Testis (tissue), 2 donors: ENCODE results near the gene ADAMTS20.

Experiments
- POLR2A ChIP-seq: fragments of 450-650 bp; IDR thresholded peaks from one replicate; pipeline ENCODE4 v1.6.1; 2017; ENCODE audit warnings: antibody characterized with exemption, mild to moderate bottlenecking, moderate library complexity
- TF ChIP-seq, protein P1 (sequence below), 3 experiments: fragments of 450-650 bp in 2 of 3; fragments of 200-600 bp in 1 of 3; sonication (generic) in 1 of 3; IDR thresholded peaks; one replicate each; pipeline ENCODE4 v1.5.1; 2016 to 2019; ENCODE audit warnings: antibody characterized with exemption in 3 of 3, mild to moderate bottlenecking in 2 of 3, moderate library complexity in 1 of 3

DNA sequence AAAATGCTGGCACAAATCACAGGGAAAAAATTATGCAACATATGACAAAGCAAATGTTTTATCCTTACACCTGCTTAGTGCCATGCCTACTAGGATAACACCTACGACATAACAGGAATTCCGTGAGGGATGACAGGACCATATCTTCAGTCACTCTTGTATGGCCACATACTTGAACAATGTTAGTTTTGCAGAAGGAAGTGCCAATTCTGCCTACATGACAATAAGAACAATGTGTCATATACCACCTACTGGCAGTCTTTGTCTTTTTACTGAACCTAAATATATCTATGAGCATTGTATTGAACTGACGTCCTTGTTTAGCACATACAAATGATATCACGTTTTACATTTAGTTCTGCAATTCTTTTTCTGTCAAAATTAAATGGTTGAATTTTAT, 234.0 kb downstream of the ADAMTS20 start:
- TF ChIP-seq, protein P1, sequence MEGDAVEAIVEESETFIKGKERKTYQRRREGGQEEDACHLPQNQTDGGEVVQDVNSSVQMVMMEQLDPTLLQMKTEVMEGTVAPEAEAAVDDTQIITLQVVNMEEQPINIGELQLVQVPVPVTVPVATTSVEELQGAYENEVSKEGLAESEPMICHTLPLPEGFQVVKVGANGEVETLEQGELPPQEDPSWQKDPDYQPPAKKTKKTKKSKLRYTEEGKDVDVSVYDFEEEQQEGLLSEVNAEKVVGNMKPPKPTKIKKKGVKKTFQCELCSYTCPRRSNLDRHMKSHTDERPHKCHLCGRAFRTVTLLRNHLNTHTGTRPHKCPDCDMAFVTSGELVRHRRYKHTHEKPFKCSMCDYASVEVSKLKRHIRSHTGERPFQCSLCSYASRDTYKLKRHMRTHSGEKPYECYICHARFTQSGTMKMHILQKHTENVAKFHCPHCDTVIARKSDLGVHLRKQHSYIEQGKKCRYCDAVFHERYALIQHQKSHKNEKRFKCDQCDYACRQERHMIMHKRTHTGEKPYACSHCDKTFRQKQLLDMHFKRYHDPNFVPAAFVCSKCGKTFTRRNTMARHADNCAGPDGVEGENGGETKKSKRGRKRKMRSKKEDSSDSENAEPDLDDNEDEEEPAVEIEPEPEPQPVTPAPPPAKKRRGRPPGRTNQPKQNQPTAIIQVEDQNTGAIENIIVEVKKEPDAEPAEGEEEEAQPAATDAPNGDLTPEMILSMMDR (IDR thresholded peaks at IDR 0.05): no peak
- no peak for TF ChIP-seq POLR2A
